Fibroblast of the aortic adventitia (primary cell): ENCODE results near the gene GRB7. TPM values are rescaled to one million over a fixed set of nuclear protein-coding genes. Genes with fewer than 3 reads are reported as not detected.
A peak's percentile ranks its signal among the peaks of the same experiment; 100 is the strongest.

ENCODE experiments used
- DNase-seq: peaks from one replicate; pipeline ENCODE4 v3.0.0-alpha.2; 2010; ENCODE audit warnings: low read depth
- H3K4me3 ChIP-seq: 2 replicates; pipeline ENCODE4 v1.5.1; 2011; ENCODE audit warnings: low read depth, mild to moderate bottlenecking, control low read depth, low read length, moderate library complexity
- total RNA-seq: library from RNA; depleted of rRNA; stranded (reverse); fragments of >200 nt; gene quantifications from 2 replicates; pipeline ENCODE4 v1.2.3, GENCODE V29; 2012; ENCODE audit warnings: low replicate concordance
- TF ChIP-seq, protein P1 (sequence below): IDR thresholded peaks from 2 replicates; pipeline ENCODE4 v1.5.1; 2011; ENCODE audit warnings: mild to moderate bottlenecking, low read length, control low read depth, inconsistent platforms; ENCODE audit not compliant: insufficient read depth

GRB7 gene
- total RNA-seq, 1 donor, result 1.7 TPM

GRCh38 chr17:39740357-39741111 is 2.8 kb downstream of the GRB7 start:
- no peak overlapping the region for H3K4me3 ChIP-seq
- peak; percentile 37 for DNase-seq
- TF ChIP-seq, protein P1, sequence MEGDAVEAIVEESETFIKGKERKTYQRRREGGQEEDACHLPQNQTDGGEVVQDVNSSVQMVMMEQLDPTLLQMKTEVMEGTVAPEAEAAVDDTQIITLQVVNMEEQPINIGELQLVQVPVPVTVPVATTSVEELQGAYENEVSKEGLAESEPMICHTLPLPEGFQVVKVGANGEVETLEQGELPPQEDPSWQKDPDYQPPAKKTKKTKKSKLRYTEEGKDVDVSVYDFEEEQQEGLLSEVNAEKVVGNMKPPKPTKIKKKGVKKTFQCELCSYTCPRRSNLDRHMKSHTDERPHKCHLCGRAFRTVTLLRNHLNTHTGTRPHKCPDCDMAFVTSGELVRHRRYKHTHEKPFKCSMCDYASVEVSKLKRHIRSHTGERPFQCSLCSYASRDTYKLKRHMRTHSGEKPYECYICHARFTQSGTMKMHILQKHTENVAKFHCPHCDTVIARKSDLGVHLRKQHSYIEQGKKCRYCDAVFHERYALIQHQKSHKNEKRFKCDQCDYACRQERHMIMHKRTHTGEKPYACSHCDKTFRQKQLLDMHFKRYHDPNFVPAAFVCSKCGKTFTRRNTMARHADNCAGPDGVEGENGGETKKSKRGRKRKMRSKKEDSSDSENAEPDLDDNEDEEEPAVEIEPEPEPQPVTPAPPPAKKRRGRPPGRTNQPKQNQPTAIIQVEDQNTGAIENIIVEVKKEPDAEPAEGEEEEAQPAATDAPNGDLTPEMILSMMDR, result no peak

DNA sequence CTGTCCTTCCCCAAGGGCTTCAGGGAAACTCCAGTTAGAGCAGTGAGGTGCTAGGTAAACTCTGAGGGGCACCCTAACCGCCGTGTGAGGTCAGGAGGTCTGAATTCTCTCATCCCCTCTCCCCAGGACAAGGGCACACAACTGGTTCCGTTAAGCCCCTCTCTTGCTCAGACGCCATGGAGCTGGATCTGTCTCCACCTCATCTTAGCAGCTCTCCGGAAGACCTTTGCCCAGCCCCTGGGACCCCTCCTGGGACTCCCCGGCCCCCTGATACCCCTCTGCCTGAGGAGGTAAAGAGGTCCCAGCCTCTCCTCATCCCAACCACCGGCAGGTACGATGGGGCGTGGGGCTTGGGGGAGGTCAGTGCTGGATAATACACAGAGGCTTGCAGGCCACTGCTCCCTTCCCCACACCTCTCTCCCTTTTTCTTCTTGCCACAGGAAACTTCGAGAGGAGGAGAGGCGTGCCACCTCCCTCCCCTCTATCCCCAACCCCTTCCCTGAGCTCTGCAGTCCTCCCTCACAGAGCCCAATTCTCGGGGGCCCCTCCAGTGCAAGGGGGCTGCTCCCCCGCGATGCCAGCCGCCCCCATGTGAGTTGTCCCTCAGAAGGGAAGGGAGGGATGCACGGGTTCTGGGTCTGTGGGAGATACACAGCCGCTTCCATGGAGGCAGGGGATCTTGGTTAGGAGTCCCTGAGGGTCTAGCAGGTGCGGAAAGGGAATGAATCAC is 4.6 kb downstream of the GRB7 start:
- no peak for DNase-seq
- TF ChIP-seq, protein P1, result no peak
- no peak overlapping the region for H3K4me3 ChIP-seq

DNA sequence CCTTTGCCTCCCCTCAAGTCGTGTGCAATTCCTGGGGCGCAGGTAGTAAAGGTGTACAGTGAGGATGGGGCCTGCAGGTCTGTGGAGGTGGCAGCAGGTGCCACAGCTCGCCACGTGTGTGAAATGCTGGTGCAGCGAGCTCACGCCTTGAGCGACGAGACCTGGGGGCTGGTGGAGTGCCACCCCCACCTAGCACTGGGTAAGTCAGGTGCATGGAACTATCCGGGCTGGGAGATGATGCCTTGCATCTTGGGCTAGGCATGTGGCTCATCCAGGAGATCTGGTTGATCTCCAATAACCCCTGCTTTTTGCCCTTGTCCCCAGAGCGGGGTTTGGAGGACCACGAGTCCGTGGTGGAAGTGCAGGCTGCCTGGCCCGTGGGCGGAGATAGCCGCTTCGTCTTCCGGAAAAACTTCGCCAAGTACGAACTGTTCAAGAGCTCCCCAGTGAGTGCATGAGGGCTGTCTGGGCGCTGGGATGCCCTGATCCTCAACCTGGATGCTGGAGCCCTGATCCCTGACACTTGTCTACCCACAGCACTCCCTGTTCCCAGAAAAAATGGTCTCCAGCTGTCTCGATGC is 5.2 kb downstream of the GRB7 start:
- no peak overlapping the region for H3K4me3 ChIP-seq
- DNase-seq, result no peak
- TF ChIP-seq, protein P1, result no peak

GRCh38 chr17:39744075-39744835 is 6.5 kb downstream of the GRB7 start:
- TF ChIP-seq, protein P1, result no peak
- DNase-seq, result no peak
- H3K4me3 ChIP-seq, result no peak overlapping the region

DNA sequence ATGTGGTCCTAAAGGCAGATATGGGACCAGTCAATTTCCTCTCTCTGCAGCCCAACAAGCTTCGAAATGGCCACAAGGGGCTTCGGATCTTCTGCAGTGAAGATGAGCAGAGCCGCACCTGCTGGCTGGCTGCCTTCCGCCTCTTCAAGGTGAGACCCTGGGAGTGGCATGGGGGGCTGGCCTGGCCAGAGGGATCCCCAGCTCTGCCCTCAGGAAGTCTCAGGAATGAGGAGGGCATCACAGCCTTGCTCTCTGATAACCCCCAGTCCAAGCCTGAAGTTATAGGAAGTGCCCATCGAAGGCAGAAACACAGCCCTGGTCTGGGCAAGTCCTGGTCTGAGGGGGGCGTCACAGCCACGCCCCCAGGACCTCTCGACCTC is 7.1 kb downstream of the GRB7 start:
- TF ChIP-seq, protein P1, result no peak
- no peak overlapping the region for H3K4me3 ChIP-seq
- no peak for DNase-seq

DNA sequence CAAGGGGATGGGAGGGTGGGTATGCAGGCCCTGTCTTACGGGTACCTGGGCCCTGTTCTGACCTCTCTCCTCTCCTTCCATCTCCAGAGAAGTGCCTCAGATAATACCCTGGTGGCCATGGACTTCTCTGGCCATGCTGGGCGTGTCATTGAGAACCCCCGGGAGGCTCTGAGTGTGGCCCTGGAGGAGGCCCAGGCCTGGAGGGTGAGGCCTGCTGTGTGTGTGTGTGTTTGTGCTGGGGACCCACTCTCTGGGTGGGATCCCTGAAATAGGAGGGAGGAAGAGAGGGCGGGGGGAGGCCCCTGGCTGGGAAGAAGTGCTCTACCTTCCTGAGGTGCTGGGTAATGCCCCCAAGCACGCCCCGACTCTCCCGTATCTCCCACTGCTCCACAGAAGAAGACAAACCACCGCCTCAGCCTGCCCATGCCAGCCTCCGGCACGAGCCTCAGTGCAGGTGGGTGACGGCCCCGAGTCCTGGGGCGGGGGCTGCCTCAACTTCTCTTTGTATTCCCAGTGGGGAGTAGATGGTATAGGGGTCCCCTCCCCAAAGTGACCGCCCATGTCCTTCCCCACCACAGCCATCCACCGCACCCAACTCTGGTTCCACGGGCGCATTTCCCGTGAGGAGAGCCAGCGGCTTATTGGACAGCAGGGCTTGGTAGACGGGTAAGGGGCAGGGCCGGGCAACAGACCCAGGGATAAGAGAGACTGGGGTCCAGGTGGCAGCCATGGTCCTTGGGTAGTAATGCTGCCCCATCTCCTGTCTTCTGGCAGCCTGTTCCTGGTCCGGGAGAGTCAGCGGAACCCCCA is 7.8 kb downstream of the GRB7 start:
- no peak overlapping the region for H3K4me3 ChIP-seq
- TF ChIP-seq, protein P1, result no peak
- DNase-seq, result no peak
